Measurements from ENCODE around the gene CHTF18.

Gene CHTF18

DNA sequence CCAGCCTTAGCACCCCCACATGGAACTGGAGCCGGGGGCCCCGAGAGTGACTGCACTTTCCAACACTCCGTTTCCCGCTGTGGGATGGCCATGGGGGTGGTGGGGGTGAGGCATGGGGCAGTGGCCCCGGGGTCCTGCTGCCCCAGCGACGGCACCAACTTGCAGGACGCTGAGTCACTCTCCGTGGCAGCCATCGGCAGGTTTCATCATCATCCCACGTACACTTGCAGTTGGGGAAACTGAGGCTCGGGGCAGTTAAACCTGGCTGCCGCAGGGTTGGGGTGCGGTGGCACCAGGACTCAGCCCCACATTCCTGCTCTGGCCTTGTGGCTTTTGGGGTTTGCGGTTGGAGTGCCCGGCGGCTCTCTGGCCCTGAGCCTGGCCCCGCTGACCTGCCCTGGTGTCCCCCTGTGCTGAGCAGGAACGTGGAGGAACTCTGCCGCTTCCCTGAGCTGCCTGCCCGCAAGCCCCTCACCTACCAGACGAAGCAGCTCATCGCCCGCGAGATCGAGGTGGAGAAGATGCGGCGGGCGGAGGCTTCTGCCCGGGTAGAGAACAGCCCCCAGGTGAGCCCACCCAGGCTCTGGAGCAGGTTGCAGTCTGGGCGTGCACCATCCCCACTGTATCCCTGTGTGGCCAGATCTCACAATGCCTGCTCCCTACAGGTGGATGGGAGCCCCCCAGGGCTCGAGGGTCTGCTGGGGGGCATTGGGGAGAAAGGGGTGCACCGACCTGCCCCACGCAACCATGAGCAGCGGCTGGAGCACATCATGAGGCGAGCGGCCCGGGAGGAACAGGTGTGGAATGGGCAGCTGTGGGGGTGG, 8.1 kb downstream of the CHTF18 start:
- DNase-seq (ENCODE audit: low spot score), result no peak
- H3K27ac ChIP-seq, result peak overlapping the region; percentile 56
- POLR2A ChIA-PET (ENCODE audit: low non-redundant PET), result no interaction called here
- CTCF ChIA-PET, result interaction anchor here (0.6 to 0.7 kb wide), 3 partner anchors 81 to 160 kb away, joined by 3 read pairs; partner anchors contain the start of gene METTL26
- TF ChIP-seq, protein P1, sequence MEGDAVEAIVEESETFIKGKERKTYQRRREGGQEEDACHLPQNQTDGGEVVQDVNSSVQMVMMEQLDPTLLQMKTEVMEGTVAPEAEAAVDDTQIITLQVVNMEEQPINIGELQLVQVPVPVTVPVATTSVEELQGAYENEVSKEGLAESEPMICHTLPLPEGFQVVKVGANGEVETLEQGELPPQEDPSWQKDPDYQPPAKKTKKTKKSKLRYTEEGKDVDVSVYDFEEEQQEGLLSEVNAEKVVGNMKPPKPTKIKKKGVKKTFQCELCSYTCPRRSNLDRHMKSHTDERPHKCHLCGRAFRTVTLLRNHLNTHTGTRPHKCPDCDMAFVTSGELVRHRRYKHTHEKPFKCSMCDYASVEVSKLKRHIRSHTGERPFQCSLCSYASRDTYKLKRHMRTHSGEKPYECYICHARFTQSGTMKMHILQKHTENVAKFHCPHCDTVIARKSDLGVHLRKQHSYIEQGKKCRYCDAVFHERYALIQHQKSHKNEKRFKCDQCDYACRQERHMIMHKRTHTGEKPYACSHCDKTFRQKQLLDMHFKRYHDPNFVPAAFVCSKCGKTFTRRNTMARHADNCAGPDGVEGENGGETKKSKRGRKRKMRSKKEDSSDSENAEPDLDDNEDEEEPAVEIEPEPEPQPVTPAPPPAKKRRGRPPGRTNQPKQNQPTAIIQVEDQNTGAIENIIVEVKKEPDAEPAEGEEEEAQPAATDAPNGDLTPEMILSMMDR (conservative IDR thresholded peaks at IDR 0.05; ENCODE audit: low read depth), result no peak

DNA sequence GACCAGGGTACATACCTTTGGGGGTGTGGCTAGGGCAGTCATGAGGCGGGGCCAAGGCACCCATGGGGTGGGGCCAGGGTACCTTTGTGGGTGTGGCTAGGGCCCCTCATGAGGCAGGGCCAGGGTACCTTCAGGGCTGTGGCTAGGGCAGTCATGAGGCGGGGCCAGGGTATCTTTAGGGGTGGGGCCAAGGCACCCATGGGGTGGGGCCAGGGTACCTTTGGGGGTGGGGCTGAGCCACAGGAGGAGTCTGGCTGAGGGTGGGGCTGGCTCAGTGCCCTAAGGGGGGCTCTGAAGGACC, 8.7 kb downstream of the CHTF18 start:
- peak; percentile 31 for DNase-seq (ENCODE audit: low spot score)

DNA sequence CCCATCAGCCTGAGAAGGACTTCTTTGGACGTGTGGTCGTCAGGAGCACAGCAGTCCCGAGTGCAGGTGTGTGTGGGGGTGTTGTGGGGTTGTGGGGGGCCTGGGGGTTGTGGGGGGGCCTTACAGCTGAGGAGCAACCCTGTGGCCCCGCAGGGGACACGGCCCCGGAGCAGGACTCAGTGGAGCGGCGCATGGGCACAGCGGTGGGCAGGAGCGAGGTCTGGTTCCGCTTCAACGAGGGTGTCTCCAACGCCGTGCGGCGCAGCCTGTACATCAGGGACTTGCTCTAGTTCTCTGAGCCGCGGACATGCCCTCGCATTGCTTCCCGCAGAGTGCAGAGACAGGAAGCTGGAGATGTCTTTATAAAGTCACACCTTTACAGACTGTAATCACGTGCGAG, 9.3 kb downstream of the CHTF18 start:
- ChIA-PET POLR2A (ENCODE audit: low non-redundant PET) (no interaction called here), CTCF (no interaction called here)
- TF ChIP-seq, protein P1 (conservative IDR thresholded peaks at IDR 0.05; ENCODE audit: low read depth), result no peak
- DNase-seq (ENCODE audit: low spot score), result no peak
- H3K27ac ChIP-seq, result no peak overlapping the region

More for the DNA sequence above, 8.7 kb downstream of the CHTF18 start:
- ChIA-PET CTCF (no interaction called here), POLR2A (ENCODE audit: low non-redundant PET) (no interaction called here)
- H3K27ac ChIP-seq, result no peak overlapping the region
- TF ChIP-seq, protein P1 (conservative IDR thresholded peaks at IDR 0.05; ENCODE audit: low read depth), result no peak

- POLR2A ChIA-PET (ENCODE audit: low non-redundant PET), result no interaction called here
- TF ChIP-seq, protein P1 (conservative IDR thresholded peaks at IDR 0.05; ENCODE audit: low read depth), result no peak
Observed at GRCh38 chr16:798666-799065, 10.2 kb downstream of the CHTF18 start.

GRCh38 chr16:799111-799947, 10.9 kb downstream of the CHTF18 start:
- DNase-seq (ENCODE audit: low spot score), result no peak
- CTCF ChIA-PET, result interaction anchor here (0.9 kb wide), 1 partner anchor 14 kb away, joined by 3 read pairs; no protein-coding TSS in a partner anchor

More at GRCh38 chr16:798666-799065, 10.2 kb downstream of the CHTF18 start:
- CTCF ChIA-PET, result interaction anchor here (0.9 kb wide), 1 partner anchor 14 kb away, joined by 3 read pairs; no protein-coding TSS in a partner anchor
- H3K27ac ChIP-seq, result no peak overlapping the region
- DNase-seq (ENCODE audit: low spot score), result no peak

More at GRCh38 chr16:799111-799947, 10.9 kb downstream of the CHTF18 start:
- TF ChIP-seq, protein P1 (conservative IDR thresholded peaks at IDR 0.05; ENCODE audit: low read depth), result no peak
- POLR2A ChIA-PET (ENCODE audit: low non-redundant PET), result no interaction called here
- no peak overlapping the region for H3K27ac ChIP-seq

All from RWPE1 (cell line).